ENCODE measurements around the gene SCAF8. TPM values are rescaled to one million over a fixed set of nuclear protein-coding genes. Genes with fewer than 3 reads are reported as not detected.
"Not testable (repeated sequence)": the region's sequence is repeated elsewhere in the genome, so short reads cannot be mapped to it uniquely, and the experiment has no call there.

The SCAF8 gene
- polyA plus RNA-seq, 3 donors, result 56.0 to 65.2 (median 59.6) TPM

DNA sequence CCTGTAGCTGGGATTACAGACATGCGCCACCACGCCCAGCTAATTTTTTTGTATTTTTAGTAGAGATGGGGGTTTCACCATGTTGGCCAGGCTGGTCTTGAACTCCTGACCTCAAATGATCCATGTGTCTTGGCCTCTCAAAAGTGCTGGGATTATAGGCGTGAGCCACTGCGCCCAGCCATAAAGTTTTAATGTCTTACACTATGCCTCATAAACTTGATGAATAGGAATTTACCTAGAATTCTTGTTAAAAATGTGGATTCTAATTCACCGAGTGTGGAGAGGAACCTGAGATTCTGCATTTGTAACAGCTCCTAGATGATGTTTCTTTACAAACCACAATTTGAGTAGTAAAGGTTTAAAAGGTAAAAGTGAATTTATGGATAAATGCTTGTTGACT lies 45.9 kb downstream of the SCAF8 start:
- DNase-seq (ENCODE audit: low read depth in 3 of 3, low spot score in 2 of 3), result not testable (repeated sequence)

GRCh38 chr6:154782193-154782592 lies 49.0 kb downstream of the SCAF8 start:
- DNase-seq (ENCODE audit: low read depth in 3 of 3, low spot score in 2 of 3), result no peak

GRCh38 chr6:154783229-154783628 lies 50.0 kb downstream of the SCAF8 start:
- DNase-seq (ENCODE audit: low read depth in 3 of 3, low spot score in 2 of 3), result no peak

GRCh38 chr6:154785075-154785474 lies 51.9 kb downstream of the SCAF8 start:
- no peak for DNase-seq (ENCODE audit: low read depth in 3 of 3, low spot score in 2 of 3)

DNA sequence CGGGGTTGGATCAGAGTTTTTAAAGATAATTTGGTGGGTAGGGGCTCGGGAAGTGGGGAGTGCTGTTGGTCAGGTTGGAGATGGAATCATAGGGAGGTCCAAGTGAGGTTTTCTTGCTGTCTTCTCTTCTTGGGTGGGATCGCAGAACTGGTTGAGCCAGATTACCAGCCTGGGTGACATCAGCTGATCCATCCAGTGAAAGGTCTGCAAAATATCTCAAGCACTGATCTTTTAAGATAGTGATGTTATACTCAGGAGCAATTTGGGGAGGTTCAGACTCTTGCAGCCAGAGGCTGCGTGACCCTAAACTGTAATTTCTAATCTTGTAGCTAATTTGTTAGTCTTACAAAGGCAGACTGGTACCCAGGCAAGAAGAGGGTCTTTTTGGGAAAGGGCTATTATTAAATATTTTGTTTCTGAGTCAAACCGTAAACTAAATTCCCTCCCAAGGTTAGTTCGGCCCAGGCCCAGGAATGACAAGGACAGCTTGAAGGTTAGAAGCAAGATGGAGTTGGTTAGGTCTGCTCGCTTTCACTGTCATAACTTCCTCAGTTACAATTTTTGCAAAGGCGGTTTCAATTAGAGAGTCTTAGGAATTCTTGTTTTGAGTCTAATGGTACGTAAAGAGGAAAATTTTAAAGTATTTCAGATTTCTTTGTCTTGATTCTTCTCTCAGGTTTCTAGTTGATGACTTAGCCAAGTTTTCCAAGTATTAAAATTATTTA lies 53.1 kb downstream of the SCAF8 start:
- DNase-seq (ENCODE audit: low read depth in 3 of 3, low spot score in 2 of 3), result no peak

- DNase-seq (ENCODE audit: low read depth in 3 of 3, low spot score in 2 of 3), result no peak
These were observed 58.5 kb downstream of the SCAF8 start for GRCh38 chr6:154791556-154792317.

DNA sequence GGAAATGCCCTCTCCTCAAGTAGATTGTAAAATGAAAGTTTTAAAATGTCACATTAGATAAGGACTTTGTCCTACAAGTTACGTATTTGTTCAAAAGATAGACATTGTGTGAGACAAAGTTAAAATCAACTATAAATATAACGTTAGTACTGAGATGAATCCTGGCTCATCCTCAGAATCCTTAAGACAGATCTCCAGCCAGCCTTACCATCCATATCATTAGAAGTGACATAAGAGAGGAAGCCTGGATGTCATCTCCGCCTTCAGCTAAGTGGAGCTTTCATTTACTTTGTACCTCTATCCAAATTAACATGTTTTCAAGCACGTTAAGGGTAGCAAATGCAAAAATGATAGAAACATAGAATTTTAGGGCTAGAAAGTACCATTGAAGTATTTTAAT lies 59.1 kb downstream of the SCAF8 start:
- no peak for DNase-seq (ENCODE audit: low read depth in 3 of 3, low spot score in 2 of 3)

- DNase-seq (ENCODE audit: low read depth in 3 of 3, low spot score in 2 of 3), result no peak
These were observed 59.5 kb downstream of the SCAF8 start for GRCh38 chr6:154792761-154793160.

DNA sequence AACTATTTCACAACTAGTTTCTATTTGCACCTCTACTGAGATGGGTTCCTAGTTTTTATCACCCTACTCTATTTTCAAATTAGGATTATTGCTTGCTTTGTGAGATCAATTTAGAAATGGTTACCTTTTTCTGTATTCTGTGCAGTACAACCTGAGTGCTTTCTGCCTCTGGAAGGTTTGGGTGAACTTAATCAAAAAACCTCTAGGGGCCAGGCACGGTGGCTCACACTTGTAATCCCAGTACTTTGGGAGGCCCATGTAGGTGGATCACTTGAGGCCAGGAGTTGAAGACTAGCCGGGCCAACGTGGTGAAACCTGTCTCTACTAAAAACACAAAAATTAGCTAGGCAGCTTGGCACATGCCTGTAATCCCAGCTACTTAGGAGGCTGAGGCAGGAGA lies 63.3 kb downstream of the SCAF8 start:
- no peak for DNase-seq (ENCODE audit: low read depth in 3 of 3, low spot score in 2 of 3)

DNA sequence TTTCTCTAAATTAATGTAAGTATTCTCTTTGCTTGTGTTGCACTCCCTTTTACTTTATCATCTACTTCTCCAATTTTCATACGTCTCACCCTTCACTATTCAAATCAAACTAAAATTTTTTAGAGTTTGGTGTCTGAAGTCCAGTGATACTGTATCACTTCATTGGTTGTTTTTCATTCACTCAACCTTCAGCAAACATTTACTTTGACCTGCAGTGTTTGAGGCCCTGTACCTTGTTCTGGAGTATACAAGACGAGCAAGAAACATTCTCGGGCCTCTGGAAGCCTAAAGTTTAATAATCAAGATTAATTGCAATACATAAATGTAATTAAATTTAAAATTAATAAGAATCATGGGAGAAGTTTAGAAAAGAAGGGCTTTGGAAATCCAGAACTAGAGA lies 64.6 kb downstream of the SCAF8 start:
- DNase-seq (ENCODE audit: low read depth in 3 of 3, low spot score in 2 of 3), result no peak

DNA sequence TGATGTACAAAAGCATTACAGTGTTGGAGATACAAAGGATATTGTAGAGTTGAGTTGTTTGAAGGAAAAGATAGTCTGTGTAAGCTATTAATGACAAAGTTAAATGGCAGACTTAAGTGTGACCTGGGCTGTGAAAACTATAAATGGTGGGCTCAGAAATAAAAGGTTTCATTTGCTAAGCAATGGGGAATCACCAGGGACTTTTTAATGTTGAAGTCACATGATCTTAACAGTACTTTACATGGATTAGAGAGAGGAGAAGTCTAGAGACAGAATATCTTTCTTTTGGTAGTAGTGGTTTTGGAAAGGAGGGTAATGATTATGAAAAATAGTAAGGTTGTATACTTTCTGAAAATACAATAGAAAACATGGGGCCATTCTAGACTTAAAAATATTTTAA lies 67.1 kb downstream of the SCAF8 start:
- DNase-seq (ENCODE audit: low read depth in 3 of 3, low spot score in 2 of 3), result no peak

DNA sequence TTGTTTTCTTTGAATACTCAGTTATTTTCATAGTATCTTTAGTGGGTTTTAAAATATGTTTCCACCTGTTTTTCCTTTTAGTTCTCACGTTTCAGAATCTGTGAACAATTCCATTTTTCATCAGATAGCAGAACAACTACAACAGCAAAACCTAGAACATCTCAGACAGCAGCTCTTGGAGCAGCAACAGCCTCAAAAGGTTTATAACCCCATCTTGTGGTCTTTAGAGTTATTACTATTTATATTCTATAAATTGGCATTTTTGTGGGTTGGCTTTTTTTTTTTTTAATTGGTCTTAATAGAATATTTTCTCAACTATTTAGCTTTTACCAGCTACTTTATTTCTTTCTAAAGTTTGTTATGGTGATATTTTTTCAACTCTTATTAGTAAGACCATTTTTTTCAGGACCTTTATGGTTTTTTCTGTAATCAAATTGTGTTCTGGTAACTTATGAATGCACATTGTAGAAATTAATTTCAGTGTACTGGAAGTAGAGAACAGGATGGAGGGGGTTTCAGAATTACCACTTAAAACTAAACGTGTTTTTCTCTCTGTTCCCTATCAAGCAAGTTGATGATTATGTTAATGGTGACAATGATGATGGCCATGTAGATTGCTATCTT lies 72.2 kb downstream of the SCAF8 start:
- DNase-seq (ENCODE audit: low read depth in 3 of 3, low spot score in 2 of 3), result no peak

DNA sequence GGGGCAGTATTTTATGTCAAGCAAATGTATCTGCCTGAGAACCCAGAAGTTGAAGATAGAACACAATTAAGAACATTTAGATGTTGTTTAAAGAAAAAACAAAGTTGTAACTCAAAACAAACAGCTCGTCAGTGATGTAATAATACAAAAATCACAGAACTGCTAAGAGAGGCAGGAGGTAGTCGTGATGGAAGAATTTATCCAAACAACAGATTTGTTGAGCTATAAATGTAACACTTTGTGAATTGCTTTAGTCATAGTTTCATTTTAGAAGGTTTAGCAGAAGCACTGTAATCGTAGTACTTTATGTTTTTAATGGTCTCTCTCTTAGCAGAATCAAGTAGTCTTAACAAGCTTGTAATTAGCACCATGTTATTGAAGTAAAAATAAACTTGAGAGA lies 73.6 kb downstream of the SCAF8 start:
- no peak for DNase-seq (ENCODE audit: low read depth in 3 of 3, low spot score in 2 of 3)

- DNase-seq (ENCODE audit: low read depth in 3 of 3, low spot score in 2 of 3), result not testable (repeated sequence)
These were observed 78.4 kb downstream of the SCAF8 start for GRCh38 chr6:154811663-154812062.

- no peak for DNase-seq (ENCODE audit: low read depth in 3 of 3, low spot score in 2 of 3)
These were observed 80.8 kb downstream of the SCAF8 start for GRCh38 chr6:154814063-154814462.

DNA sequence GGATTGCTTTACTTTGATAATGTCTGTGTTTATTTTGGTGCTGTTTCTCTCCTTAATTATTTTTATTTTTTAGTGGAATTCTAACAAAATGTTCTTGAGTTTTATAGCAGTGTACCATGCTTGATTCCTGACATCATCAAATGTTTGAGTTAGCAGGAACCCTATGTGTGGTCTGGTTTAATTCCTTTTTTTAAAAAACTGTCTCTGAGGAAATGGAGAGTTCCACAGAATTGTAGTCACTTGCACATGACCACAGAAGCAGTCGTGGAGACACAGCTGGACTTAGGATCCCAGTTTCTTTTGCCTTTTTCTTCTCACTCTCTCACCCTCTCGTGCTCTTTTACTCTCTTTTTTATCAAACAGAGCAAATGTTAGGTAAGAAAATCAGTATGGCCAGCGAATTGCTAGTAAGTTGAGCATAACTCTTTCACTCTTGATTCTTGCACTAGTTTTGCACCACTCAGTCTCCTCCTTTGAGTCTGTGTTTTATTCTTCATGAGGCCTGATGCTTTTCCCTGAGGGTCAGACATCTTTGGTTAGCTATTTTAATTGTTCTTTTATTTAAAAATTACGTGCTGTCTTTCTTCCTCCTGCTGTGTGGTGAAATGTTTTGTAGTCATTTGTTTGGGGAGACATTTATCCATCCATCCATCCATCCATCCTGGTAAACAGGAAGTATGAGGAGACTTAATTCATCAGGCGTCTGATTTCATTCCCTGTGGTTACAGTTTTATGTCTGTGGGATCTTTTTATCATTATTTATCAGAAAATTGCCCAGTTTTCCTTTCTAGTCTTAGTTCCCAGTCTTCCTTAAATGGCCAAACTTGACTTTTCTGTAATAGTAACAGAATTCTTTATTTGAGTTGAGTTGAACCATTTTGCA lies 83.0 kb downstream of the SCAF8 start:
- no peak for DNase-seq (ENCODE audit: low read depth in 3 of 3, low spot score in 2 of 3)

GRCh38 chr6:154821099-154821498 lies 87.9 kb downstream of the SCAF8 start:
- no peak for DNase-seq (ENCODE audit: low read depth in 3 of 3, low spot score in 2 of 3)

DNA sequence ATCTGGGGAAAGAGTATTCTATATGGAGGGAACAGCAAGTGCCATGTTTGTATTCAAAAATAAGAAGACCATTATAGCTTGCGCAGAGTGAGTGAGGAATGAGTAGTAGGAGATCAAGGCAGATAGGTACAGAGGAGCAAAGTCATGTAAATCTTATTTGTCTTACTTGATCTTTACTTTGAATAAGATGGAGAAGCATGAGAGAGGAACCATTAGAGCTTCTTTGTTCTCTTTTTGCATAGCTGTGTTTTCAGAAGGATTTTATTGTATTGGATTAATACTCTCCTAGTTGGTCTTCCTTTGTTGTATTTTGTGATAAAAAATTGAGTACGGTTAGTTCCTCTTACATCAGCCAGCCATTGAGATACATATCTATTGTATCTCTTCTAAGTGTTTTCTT lies 88.4 kb downstream of the SCAF8 start:
- DNase-seq (ENCODE audit: low read depth in 3 of 3, low spot score in 2 of 3), result no peak

DNA sequence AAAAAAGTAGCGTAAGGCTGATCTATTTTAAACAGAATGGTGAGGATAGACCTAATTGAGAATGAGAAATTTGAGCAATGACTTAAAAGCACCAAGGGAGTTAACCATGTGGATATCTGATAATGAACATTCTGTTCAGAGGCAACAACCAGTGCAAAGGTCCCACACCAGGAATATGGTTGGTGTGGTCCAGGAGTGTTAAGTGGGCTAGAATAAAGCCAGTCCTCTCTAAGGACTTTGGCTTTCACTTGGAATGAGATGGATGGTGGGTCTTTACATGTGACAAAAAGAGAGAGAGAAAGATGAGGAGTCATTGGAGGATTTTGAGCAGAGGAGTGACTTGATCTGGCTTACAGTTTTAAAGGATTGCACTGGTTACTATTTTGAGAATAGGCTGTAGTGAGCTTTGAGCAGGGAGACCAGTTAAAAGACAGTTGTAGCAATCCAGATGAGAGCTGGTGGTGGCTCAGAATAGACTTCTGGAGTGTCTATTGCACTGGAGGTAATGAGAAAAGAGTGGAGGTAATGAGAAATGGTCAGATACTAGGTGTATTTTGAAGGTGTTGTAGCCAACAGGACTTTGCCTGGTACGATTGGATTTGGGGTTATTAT lies 89.8 kb downstream of the SCAF8 start:
- DNase-seq (ENCODE audit: low read depth in 3 of 3, low spot score in 2 of 3), result no peak

DNA sequence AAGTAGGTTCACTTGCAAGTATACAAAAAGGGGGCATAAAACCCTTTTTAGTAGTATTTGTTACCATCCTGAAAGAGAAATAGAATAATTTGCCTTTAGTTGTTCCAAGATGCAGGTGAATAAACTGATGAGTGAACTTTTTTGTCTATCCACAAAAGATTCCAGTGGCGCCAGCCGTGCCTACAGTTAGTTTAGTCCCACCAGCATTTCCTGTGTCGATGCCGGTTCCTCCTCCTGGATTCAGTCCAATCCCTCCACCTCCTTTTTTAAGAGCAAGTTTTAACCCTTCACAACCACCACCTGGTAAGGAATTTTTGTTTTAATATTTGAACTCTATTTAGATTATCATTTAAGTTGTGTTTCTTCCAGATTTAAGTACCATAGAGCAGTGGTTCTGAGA lies 90.9 kb downstream of the SCAF8 start:
- no peak for DNase-seq (ENCODE audit: low read depth in 3 of 3, low spot score in 2 of 3)
